GM19035 (cell line): Measurements from ENCODE around the gene ZFP64.
"Not testable (repeated sequence)": the region's sequence is repeated elsewhere in the genome, so short reads cannot be mapped to it uniquely, and the experiment has no call there.

ENCODE experiments used
- ATAC-seq: cut with Tn5 transposase; IDR thresholded peaks from one replicate; pipeline ENCODE4 v1.9.1; 2021; ENCODE audit not compliant: unreplicated experiment

The ZFP64 gene

DNA sequence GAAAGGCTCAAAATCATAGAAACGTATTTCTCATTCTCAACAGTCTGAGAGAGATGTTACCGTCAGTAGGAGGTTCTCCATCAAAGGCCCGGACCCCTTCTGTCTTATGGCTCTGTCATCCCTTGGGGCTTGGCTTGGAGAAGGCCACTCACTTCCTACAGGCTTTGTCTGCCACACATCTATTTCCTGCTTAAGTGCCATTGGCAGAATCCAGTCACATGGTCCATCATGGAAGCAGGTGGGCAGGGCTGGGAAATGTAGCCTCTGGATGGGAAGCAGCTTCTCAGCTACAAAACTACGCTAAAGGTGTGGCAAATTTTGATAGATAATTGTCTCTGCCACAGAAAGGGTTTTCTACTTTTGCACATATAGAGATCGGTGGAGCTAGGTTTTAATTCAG lies 12.6 kb upstream of the ZFP64 start:
- no peak for ATAC-seq

GRCh38 chr20:52201395-52201794 lies 9.8 kb upstream of the ZFP64 start:
- ATAC-seq, result no peak

DNA sequence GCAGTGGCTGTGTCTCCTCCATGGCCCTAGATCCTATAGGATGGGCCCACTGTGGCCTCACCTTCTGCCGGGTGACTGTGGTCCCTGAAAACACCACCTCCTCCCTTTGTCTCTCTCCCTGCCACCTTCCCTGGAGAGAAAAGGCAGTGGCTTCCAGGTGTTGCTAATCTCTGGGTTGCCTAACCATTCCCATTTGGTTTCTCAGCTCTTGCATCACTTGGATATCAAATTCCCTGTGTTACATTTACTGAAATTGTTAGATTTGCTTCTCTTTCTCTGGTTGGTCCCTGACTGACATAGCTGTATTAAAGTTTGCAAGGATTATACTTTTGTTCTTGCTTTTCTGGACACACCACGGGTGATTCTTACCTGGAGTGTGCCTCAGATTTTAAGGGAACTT lies 9.3 kb upstream of the ZFP64 start:
- no peak for ATAC-seq

DNA sequence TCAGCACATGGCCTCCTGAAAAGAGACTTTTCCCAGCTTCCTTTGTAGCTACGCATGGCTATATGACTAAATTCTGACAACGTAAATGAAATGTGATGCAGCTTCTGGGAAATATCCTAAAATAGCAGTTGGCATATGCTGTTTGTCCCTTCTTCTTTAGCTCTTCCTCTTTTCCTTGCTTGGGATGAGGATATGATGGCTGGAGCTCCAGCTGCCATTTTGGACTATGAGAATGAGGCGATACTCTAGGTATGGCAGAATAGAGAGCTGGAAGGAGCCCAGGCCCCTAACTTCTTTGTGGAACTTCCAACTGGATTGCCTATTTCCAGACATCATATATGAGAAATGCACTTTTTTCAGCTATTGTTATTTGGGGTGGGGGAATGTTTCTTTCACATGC lies 5.3 kb upstream of the ZFP64 start:
- no peak for ATAC-seq

GRCh38 chr20:52193886-52194545 lies 2.4 kb upstream of the ZFP64 start:
- ATAC-seq, result no peak

- no peak for ATAC-seq
These were observed 1.6 kb upstream of the ZFP64 start for GRCh38 chr20:52193133-52193532.

DNA sequence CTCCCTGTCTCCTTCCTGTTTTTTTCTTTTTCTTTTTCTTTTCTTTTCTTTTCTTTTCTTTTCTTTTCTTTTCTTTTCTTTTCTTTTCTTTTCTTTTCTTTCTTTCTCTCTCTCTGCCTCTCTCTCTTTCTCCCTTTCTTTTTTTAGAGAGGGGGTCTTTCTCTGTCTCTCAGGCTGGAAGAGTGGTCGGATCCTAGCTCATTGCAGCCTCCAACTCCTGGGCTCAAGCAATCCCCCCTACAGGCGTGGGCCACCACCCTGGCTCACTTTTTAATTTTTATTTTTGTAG lies 1.1 kb upstream of the ZFP64 start:
- not testable (repeated sequence) for ATAC-seq

DNA sequence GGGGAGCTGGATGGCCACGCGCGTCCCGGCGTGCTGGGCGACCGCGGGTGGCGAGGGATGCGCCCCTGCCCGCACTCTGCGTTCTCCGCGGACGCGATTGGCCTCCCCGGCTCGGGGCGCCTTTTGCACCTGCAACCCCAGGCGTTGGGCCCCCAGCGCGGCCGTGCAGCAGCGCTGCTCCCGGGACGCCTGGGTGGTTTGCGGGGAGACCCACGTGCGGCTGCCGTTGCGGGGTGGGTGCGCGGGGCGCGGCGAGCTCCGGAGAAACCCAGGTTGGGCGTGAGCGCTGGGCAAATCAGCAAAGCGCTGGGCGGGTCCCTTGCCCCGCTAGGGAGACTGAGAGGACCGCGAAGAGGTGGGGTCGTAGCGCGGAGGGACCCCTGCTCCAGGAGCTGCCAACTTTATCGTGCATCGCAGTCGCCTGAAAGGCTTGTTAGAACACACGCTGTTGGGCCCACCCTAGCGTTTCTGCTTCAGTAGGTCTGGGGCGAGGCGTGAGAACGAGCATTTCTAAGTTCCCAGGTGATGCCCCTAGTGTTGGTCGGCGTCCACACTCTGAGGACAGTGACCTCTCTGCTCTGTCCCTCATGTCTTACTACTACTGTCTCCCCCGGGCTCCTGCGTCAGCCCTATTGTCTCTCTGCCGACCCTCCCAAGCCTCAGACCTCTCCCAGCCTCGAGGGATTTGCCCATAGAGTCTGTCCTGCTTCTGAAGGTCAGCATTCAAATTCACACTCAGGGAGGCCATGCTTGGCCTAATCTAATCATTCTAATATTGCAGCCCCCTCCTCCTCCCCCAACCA lies 538 bp upstream of the ZFP64 start:
- peak; percentile 52 for ATAC-seq

DNA sequence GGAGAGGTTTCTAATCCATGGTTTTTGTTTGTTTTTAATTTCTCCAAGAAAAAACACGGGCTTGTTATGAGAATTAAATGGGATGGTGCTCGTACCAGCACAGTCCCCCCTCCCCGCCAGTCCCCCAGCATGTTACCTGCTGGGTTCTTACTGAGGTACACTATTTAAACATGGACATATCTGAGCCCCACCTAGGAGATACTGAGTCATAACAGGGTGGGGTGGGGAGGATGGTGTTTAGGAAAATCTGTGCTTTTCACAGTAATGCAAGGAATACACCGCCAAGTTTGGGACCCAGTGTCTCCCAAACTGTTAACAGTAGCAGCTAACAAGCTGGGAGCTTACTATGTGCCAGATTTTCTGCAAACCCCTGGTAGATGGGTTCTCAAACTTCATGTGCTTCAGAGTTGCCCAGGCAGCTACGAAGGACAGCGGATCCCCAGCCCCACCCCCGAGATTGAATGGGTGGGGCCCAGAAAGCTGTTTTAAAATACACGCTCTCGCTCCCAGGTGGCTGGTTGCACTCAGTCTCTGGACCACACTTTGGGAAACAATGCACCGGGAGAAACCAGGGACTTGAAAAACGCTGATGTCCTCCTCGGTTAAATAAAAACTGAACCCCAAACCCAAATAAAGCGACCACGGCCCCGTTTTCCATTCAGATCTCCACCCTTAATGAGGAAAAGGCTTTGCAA lies 995 bp downstream of the ZFP64 start:
- ATAC-seq, result peak; percentile 42

DNA sequence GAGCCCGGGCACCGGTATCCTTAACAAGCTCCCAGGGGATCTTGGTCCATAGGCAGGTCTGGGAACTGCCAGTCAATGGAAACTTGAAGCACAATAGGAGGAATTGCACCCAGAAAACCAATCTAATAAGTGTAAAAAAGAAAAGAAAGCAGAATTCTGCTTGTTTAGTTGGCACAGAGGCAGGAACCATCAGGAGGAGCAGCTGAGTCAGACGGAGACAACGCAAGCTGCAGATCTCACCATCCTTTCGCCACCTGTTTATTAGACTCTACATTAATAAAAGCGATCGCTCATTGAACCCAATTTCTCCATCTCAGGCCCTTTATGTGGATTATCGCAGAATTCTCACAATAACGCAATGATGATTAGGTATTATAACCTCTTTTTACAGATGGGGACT lies 9.8 kb downstream of the ZFP64 start:
- no peak for ATAC-seq

DNA sequence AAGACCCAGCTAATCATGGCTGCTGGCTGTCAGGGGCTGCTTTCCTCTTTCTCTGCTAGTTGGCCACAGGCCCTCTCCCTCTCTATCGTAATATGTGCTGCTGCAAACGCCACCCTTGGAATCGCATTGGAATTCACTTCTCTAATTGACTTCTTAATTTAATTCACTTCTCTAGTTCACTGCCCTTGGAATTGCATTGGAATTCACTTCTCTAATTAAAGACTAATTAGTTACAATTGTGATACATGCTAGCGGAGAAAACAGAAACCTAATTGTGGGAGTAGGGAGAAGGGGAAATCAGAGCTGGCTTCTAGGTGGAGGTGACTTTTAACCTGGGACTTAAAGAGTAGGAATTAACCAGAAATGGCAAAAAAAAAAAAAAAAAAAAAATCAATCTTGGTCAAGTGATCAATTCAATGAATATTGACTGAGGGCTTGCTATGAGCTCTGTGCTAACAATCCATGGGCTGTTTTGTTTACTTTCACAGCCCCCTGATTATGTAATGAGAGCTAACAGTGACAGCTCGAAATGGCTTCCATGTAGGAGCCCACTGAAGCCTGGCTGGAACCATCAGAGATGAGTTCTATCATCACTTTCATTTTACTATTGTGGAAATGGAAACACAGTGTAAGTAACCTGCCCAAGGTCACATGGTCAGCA lies 11.3 kb downstream of the ZFP64 start:
- ATAC-seq, result no peak

GRCh38 chr20:52179331-52180179 lies 12.0 kb downstream of the ZFP64 start:
- ATAC-seq, result peak; percentile 95

GRCh38 chr20:52178691-52179090 lies 12.9 kb downstream of the ZFP64 start:
- no peak for ATAC-seq

- ATAC-seq, result no peak
These were observed 15.7 kb downstream of the ZFP64 start for GRCh38 chr20:52175840-52176239.

DNA sequence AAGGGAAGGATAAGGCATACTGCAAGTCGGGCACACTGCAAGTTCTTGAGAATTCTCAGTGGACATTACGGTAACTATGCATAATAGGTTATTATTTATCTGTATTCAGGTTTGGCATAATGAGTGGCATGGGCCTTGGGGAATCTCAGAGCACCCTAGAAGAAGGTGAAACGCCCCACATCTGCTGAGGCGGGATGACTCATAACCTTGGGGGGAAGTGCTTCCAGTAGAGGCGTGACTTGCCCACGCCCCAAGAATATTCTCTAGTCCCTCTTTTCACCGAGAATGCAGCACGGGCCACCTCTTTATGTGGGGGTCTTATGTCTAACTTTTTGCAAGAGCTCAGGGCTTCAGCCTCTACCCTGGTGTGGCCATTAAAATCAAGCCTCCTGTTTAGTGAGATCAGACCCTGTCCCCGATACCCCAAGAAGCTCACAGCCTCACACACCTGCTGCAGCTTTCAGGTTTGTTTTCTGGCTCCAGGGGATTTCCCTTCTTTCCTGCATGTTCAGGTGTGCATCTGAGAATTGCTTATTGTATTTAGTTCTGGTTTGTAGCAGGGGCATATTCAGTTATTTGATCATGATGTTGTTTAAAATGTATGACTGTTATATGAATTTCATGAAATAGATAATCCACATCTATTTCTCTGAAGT lies 19.1 kb downstream of the ZFP64 start:
- ATAC-seq, result peak; percentile 82

DNA sequence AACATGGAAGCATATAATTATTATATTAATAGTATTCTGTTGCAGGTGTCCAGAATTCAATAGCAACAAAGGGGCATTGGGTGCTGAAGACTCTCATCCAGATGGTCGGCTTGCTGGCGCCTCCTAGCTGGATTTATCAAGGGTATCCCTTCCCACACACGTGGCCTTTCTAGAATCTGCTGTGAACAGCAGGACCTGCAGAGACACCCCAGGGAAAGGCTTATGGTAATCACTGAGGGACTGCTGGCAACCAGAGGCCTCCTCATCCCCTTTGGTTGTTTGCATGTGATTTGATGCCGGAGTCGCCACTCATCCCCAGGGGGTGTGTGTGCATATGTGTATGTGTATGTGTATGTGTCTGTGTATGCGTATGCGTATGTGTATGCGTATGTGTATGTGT lies 20.6 kb downstream of the ZFP64 start:
- ATAC-seq, result no peak

DNA sequence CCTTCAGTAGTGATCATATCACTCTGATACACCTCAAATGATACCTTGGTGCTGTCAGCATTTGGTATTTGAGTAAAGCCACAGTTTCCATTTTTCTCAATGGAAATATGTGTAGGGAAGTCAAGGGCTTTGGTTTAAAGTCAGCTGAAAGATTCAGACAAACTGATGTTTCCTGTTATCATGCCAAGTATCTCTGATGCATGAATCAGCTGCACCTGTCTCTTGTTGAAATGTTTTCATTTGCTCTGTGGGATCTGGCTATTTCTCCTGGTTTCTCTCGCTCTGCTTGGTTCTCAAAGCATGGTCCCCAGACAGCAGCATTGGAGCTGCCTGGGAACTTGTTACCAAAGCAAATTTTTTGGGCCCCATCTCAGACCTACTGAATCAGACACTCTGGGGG lies 23.5 kb downstream of the ZFP64 start:
- no peak for ATAC-seq

- ATAC-seq, result no peak
These were observed 24.2 kb downstream of the ZFP64 start for GRCh38 chr20:52167232-52167840.

DNA sequence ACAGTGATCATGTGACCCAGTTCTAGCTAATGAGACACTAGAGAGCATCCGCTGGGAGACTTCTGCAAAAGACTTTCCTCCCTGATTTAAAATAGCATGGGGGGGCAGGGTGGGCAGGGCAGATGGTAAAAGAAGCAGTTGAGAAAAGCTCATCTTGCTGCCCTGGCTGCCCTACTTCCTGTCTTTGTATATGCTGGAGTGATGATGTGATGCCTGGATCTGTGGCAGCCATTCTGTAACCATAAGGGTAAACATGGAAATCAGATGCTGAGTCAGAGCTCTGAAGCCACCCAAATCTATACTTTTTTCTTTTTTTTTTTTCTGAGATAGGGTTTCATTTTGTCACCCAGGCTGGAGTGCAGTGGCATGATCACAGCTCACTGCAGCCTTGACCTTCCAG lies 25.4 kb downstream of the ZFP64 start:
- ATAC-seq, result no peak

- no peak for ATAC-seq
These were observed 30.9 kb downstream of the ZFP64 start for GRCh38 chr20:52160621-52161204.
